HepG2 (cell line): ENCODE measurements around the gene JMJD1C.

ENCODE experiments used
- KLF16 ChIP-seq, 2 experiments: sonication (generic) in 1 of 2; formaldehyde crosslinking in 1 of 2; IDR thresholded peaks; 2 replicates each; pipeline versions ENCODE4 v1.6.1 to v1.8.0; 2016 to 2023; ENCODE audit warnings: missing genetic modification reagents in 2 of 2, missing compliant biosample characterization in 1 of 2
- NFYC ChIP-seq: IDR thresholded peaks from 2 replicates; pipeline ENCODE4 v1.6.1; 2016; ENCODE audit warnings: missing genetic modification reagents, missing compliant biosample characterization
- POLR2AphosphoS5 ChIP-seq: IDR thresholded peaks from 2 replicates; pipeline ENCODE4 v1.6.1; 2012; ENCODE audit warnings: low read depth, low read length
- SALL1 ChIP-seq: sonication (generic); formaldehyde crosslinking; IDR thresholded peaks from 2 replicates; pipeline ENCODE4 v1.8.0; 2022; ENCODE audit warnings: mild to moderate bottlenecking, missing genetic modification reagents
- TCF7L2 ChIP-seq: IDR thresholded peaks from 2 replicates; pipeline ENCODE4 v1.6.1; 2011; ENCODE audit warnings: mild to moderate bottlenecking, low read depth, low read length, moderate library complexity
- ZZZ3 ChIP-seq: sonication (generic); formaldehyde crosslinking; IDR thresholded peaks from 2 replicates; pipeline ENCODE4 v1.4.0; 2020; ENCODE audit warnings: missing genetic modification reagents, mild to moderate bottlenecking, borderline replicate concordance

DNA sequence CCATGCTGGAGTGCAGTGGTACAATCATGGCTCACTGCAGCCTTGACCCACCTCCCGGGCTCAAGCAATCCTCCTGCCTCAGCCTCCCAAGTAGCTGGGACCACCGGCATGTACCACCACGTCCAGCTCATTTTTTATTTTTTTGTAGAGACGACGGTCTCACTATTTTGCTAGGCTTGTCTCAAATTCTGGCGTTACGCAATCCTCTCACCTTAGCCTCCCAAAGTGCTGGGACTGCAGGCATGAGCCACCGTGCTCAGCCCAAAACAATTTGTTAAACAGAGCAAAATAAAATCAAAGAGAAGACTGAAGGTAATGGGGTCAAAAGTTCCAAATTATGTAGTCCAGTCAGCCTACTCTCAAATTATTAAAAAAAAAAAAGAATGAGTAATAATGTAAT lies 8.7 kb upstream of the JMJD1C start:
- TF ChIP-seq ZZZ3 (CRISPR knock-in tag) = no peak
- TF ChIP-seq TCF7L2 = no peak
- TF ChIP-seq KLF16 (CRISPR knock-in tag; IDR thresholded peaks at IDR 0.05) = no peak
- no peak for TF ChIP-seq SALL1 (CRISPR knock-in tag)
- no peak for TF ChIP-seq POLR2AphosphoS5
- TF ChIP-seq NFYC (CRISPR knock-in tag) = no peak
